IMR-90 (cell line): Measurements from ENCODE around the gene HLA-B. TPM values are rescaled to one million over a fixed set of nuclear protein-coding genes. Genes with fewer than 3 reads are reported as not detected.

Source experiments
- ATAC-seq: fragments of 200-7000 bp; cut with Tn5 transposase; 2 replicates; pipeline ENCODE4 v1.9.1; 2020; ENCODE audit warnings: low read depth, mild to moderate bottlenecking, moderate library complexity
- BruUV-seq: library from RNA; stranded (reverse); fragments of 400-500 nt; replicated peaks from 2 replicates; lab custom pipeline; 2021; lab: Mats Ljungman, UMichigan
- CTCF ChIA-PET: fragments of 300-600 bp; formaldehyde crosslinking; extraction: SDS; loops from one replicate; lab custom pipeline; 2021; ENCODE audit warnings: antibody characterized with exemption; lab: Yijun Ruan, JAX
- POLR2A ChIA-PET: fragments of 300-600 bp; sonication (Branson Sonifier 250); formaldehyde crosslinking; loops from one replicate; lab custom pipeline; 2022; ENCODE audit warnings: antibody characterized with exemption; ENCODE audit not compliant: unreplicated experiment; lab: Charles Lee
- DNase-seq: peaks from one replicate; pipeline ENCODE4 v3.0.0; 2013
- H2AFZ ChIP-seq: replicated peaks from 2 replicates; pipeline ENCODE3; 2013; ENCODE audit warnings: low read length, mild to moderate bottlenecking; ENCODE audit not compliant: poor library complexity
- H2AK5ac ChIP-seq: 2 replicates; pipeline ENCODE4 v1.6.1; 2013; ENCODE audit warnings: low read depth, low read length, inconsistent platforms
- H2AK9ac ChIP-seq: replicated peaks from 2 replicates; pipeline ENCODE3; 2013; ENCODE audit warnings: mild to moderate bottlenecking, low read depth, low read length, moderate library complexity; ENCODE audit not compliant: poor library complexity
- H2BK120ac ChIP-seq: 2 replicates; pipeline ENCODE4 v1.6.1; 2013; ENCODE audit warnings: low read depth, low read length, inconsistent platforms
- H2BK15ac ChIP-seq: 3 replicates; pipeline ENCODE4 v1.6.1; 2013; ENCODE audit warnings: low read depth, low read length, inconsistent platforms
- H2BK20ac ChIP-seq: 2 replicates; pipeline ENCODE4 v1.6.1; 2013; ENCODE audit warnings: low read depth, mild to moderate bottlenecking, inconsistent platforms, low read length, moderate library complexity
- H2BK5ac ChIP-seq: 2 replicates; pipeline ENCODE4 v1.6.1; 2013; ENCODE audit warnings: mild to moderate bottlenecking, low read depth, low read length, inconsistent platforms; ENCODE audit not compliant: poor library complexity, severe bottlenecking
- H3K14ac ChIP-seq: replicated peaks from 2 replicates; pipeline ENCODE4 v1.6.1; 2013; ENCODE audit warnings: low read depth, low read length, inconsistent platforms
- H3K18ac ChIP-seq: 2 replicates; pipeline ENCODE4 v1.6.1; 2013; ENCODE audit warnings: low read depth, low read length, control low read depth
- H3K23ac ChIP-seq: 2 replicates; pipeline ENCODE4 v1.6.1; 2013; ENCODE audit warnings: low read depth, low read length, inconsistent platforms
- H3K27ac ChIP-seq: 2 replicates; pipeline ENCODE4 v1.5.1; 2013; ENCODE audit warnings: mild to moderate bottlenecking, control low read depth, low read length; ENCODE audit not compliant: insufficient read depth
- H3K27me3 ChIP-seq: 2 replicates; pipeline ENCODE4 v1.6.1; 2013; ENCODE audit warnings: low read length; ENCODE audit not compliant: control insufficient read depth, insufficient read depth
- H3K36me3 ChIP-seq: 2 replicates; pipeline ENCODE4 v1.6.1; 2013; ENCODE audit warnings: low read length, mixed read lengths; ENCODE audit not compliant: control insufficient read depth, insufficient read depth
- H3K4ac ChIP-seq: 2 replicates; pipeline ENCODE4 v1.6.1; 2013; ENCODE audit warnings: low read depth, low read length, inconsistent platforms
- H3K4me1 ChIP-seq: 2 replicates; pipeline ENCODE4 v1.6.1; 2013; ENCODE audit warnings: low read length, mixed read lengths; ENCODE audit not compliant: control insufficient read depth, insufficient read depth
- H3K4me2 ChIP-seq: 2 replicates; pipeline ENCODE4 v1.6.1; 2013; ENCODE audit warnings: low read depth, mild to moderate bottlenecking, control low read depth, low read length, moderate library complexity
- H3K4me3 ChIP-seq: 2 replicates; pipeline ENCODE4 v1.5.1; 2013; ENCODE audit warnings: low read depth, mild to moderate bottlenecking, control low read depth, low read length, moderate library complexity; ENCODE audit not compliant: insufficient read depth
- H3K56ac ChIP-seq: 2 replicates; pipeline ENCODE4 v1.6.1; 2013; ENCODE audit warnings: low read length, inconsistent platforms; ENCODE audit not compliant: insufficient read depth; ENCODE audit errors: extremely low read depth
- H3K79me1 ChIP-seq, 2 experiments: 2 replicates each; pipeline ENCODE4 v1.6.1; 2013; ENCODE audit warnings: low read length in 2 of 2, inconsistent platforms in 1 of 2, low read depth in 1 of 2
- H3K9ac ChIP-seq: 2 replicates; pipeline ENCODE4 v1.6.1; 2013; ENCODE audit warnings: low read depth, low read length, control low read depth
- H3K9me1 ChIP-seq: 2 replicates; pipeline ENCODE4 v1.6.1; 2013; ENCODE audit warnings: low read length, inconsistent platforms; ENCODE audit not compliant: insufficient read depth
- H3K9me3 ChIP-seq: 2 replicates; pipeline ENCODE4 v1.6.1; 2013; ENCODE audit warnings: low read length; ENCODE audit not compliant: control insufficient read depth, insufficient read depth
- H4K20me1 ChIP-seq: 2 replicates; pipeline ENCODE4 v1.6.1; 2013; ENCODE audit warnings: low read length, inconsistent platforms; ENCODE audit not compliant: insufficient read depth
- H4K5ac ChIP-seq: 2 replicates; pipeline ENCODE4 v1.6.1; 2013; ENCODE audit warnings: mild to moderate bottlenecking, low read depth, low read length, control low read depth
- H4K8ac ChIP-seq, 2 experiments: 2 replicates each; pipeline ENCODE4 v1.6.1; 2013; ENCODE audit warnings: low read depth in 2 of 2, low read length in 2 of 2, control low read depth in 1 of 2, inconsistent platforms in 1 of 2
- H4K91ac ChIP-seq: 2 replicates; pipeline ENCODE4 v1.6.1; 2013; ENCODE audit warnings: low read depth, low read length, inconsistent platforms; ENCODE audit not compliant: insufficient read depth
- BHLHE40 ChIP-seq: fragments of 150-350 bp; IDR thresholded peaks from 2 replicates; pipeline ENCODE4 v1.6.1; 2016; ENCODE audit warnings: mild to moderate bottlenecking, low read depth, low read length
- CEBPB ChIP-seq: IDR thresholded peaks from 2 replicates; pipeline ENCODE4 v1.6.1; 2012; ENCODE audit warnings: low read depth, low read length, improper control_type of control experiment
- CHD1 ChIP-seq: IDR thresholded peaks from 2 replicates; pipeline ENCODE4 v1.6.1; 2012; ENCODE audit warnings: low read depth, low read length, improper control_type of control experiment
- CTCF ChIP-seq: conservative IDR thresholded peaks from 2 replicates; pipeline ENCODE4 v1.5.1; 2012; ENCODE audit warnings: mild to moderate bottlenecking, low read depth, low read length, improper control_type of control experiment
- ELK1 ChIP-seq: fragments of 150-350 bp; IDR thresholded peaks from 2 replicates; pipeline ENCODE4 v1.6.1; 2016; ENCODE audit warnings: low read depth, mild to moderate bottlenecking, low read length, moderate library complexity, borderline replicate concordance
- FOS ChIP-seq: fragments of 150-350 bp; IDR thresholded peaks from 2 replicates; pipeline ENCODE4 v1.6.1; 2016; ENCODE audit warnings: low read depth, low read length
- MAFK ChIP-seq: IDR thresholded peaks from 2 replicates; pipeline ENCODE4 v1.6.1; 2012; ENCODE audit warnings: low read depth, low read length, improper control_type of control experiment
- MAZ ChIP-seq: IDR thresholded peaks from 2 replicates; pipeline ENCODE4 v1.6.1; 2012; ENCODE audit warnings: low read depth, mild to moderate bottlenecking, low read length, improper control_type of control experiment, moderate library complexity, borderline replicate concordance
- MXI1 ChIP-seq: IDR thresholded peaks from 2 replicates; pipeline ENCODE4 v1.6.1; 2012; ENCODE audit warnings: low read depth, mild to moderate bottlenecking, low read length, moderate library complexity, borderline replicate concordance
- NFE2L2 ChIP-seq: fragments of 150-350 bp; IDR thresholded peaks from 2 replicates; pipeline ENCODE4 v1.6.1; 2016; ENCODE audit warnings: low read depth, mild to moderate bottlenecking, low read length
- POLR2A ChIP-seq: IDR thresholded peaks from 2 replicates; pipeline ENCODE4 v1.6.1; 2012; ENCODE audit warnings: mild to moderate bottlenecking, low read depth, low read length
- RAD21 ChIP-seq: IDR thresholded peaks from 2 replicates; pipeline ENCODE4 v1.6.1; 2012; ENCODE audit warnings: low read length, improper control_type of control experiment
- RCOR1 ChIP-seq: IDR thresholded peaks from 2 replicates; pipeline ENCODE4 v1.6.1; 2012; ENCODE audit warnings: mild to moderate bottlenecking, low read length, improper control_type of control experiment; ENCODE audit not compliant: insufficient replicate concordance
- RFX5 ChIP-seq: IDR thresholded peaks from 2 replicates; pipeline ENCODE4 v1.8.0; 2012; ENCODE audit warnings: low read depth, mild to moderate bottlenecking, low read length, moderate library complexity
- SMC3 ChIP-seq: fragments of 150-350 bp; IDR thresholded peaks from 2 replicates; pipeline ENCODE4 v1.6.1; 2016; ENCODE audit warnings: low read depth, mild to moderate bottlenecking, antibody characterized with exemption, low read length, moderate library complexity
- USF2 ChIP-seq: fragments of 150-350 bp; IDR thresholded peaks from 2 replicates; pipeline ENCODE4 v1.6.1; 2017; ENCODE audit warnings: mild to moderate bottlenecking, antibody characterized with exemption, low read length, low read depth
- WGBS, 2 experiments: methylation state at CpG; one replicate each; pipeline versions ENCODE4 v1.1.5 to v1.1.7; 2013; ENCODE audit warnings: missing lambda C conversion rate in 2 of 2; ENCODE audit not compliant: insufficient read length in 1 of 2; ENCODE audit errors: extremely low coverage in 2 of 2; 5-methylcytosine and 5-hydroxymethylcytosine counted together
- dilution Hi-C: fragments of 300-500 bp; cut with HindIII; formaldehyde crosslinking; loops from one replicate; pipeline ENCODE4 v1.14.3; 2018; ENCODE audit warnings: low sequenced_read_pairs; ENCODE audit not compliant: unreplicated experiment
- in situ Hi-C: fragments of 300-500 bp; cut with MboI; formaldehyde crosslinking; loops from 3 replicates; pipeline ENCODE4 v1.14.3; 2019; ENCODE audit warnings: low sequenced_read_pairs, inconsistent platforms, mixed read lengths
- intact Hi-C: fragments of 100-400 bp; cut with micrococcal nuclease; formaldehyde crosslinking; loops from 2 replicates; pipeline ENCODE4 v1.10.0; 2022
- polyA plus RNA-seq, 3 experiments: library from polyadenylated mRNA; depleted of rRNA; stranded (reverse); fragments of >200 nt; gene quantifications; 2 replicates each; pipeline ENCODE4 v1.2.3, GENCODE V29; 2012; ENCODE audit warnings: low replicate concordance in 1 of 3
- total RNA-seq: library from RNA; depleted of rRNA; stranded (reverse); fragments of >200 nt; gene quantifications from 2 replicates; pipeline ENCODE4 v1.2.3, GENCODE V29; 2012

The HLA-B gene
- total and polyA plus RNA-seq, 2 of the 4 experiments (the other 2 are of a cell fraction), result 44.1 to 309 TPM

GRCh38 chr6:31355583-31355948 is 1.4 kb downstream of the HLA-B start:
- peaks cover 21% of the 10 kb centered on the region for H3K27me3 ChIP-seq
- H2BK120ac ChIP-seq, result no peak overlapping the region
- no peak overlapping the region for H3K14ac ChIP-seq
- H3K4ac ChIP-seq, result no peak overlapping the region
- H2AK9ac ChIP-seq, result peak overlapping the region; percentile 78
- H3K18ac ChIP-seq, result no peak overlapping the region
- ATAC-seq (no peak), DNase-seq (no peak)
- H2BK15ac ChIP-seq, result no peak overlapping the region
- WGBS, 2 experiments, result 96% methylated on average over 4 of the region's 5 CpGs; no CpG with 5 or more reads in 1 of the 2 experiments
- BruUV-seq, result no TSS peak
- dilution Hi-C loops, result no loop called here
- H3K79me1 ChIP-seq, result peaks cover 5 to 17% of the 10 kb centered on the region in 2 experiments; a peak in 3 of 4 replicates
- ChIA-PET POLR2A (interaction anchor here (0.6 kb wide), 1 partner anchor 158 kb away, joined by 4 read pairs; no protein-coding TSS in a partner anchor), CTCF (no interaction called here)
- H2AFZ ChIP-seq, result no peak overlapping the region
- H3K9me3 ChIP-seq, result no peaks in the 10 kb centered on the region
- TF ChIP-seq NFE2L2 (no peak), MAZ (no peak), MAFK (no peak), RCOR1 (no peak), USF2 (no peak), CHD1 (no peak), CEBPB (no peak), FOS (no peak), POLR2A (no peak), RAD21 (no peak), MXI1 (no peak), ELK1 (no peak), RFX5 (no peak), BHLHE40 (no peak), SMC3 (no peak), CTCF (no peak)
- intact Hi-C loops, result no loop called here
- peak overlapping the region; percentile 64 for H3K4me3 ChIP-seq
- H3K36me3 ChIP-seq, result peaks cover 13% of the 10 kb centered on the region
- peak overlapping the region; percentile 49; the same call in 1 of the 2 replicates for H3K23ac ChIP-seq
- H2BK20ac ChIP-seq, result no peak overlapping the region
- peaks cover 4% of the 10 kb centered on the region; the same call in 1 of the 2 replicates for H3K4me1 ChIP-seq
- H4K5ac ChIP-seq, result no peak overlapping the region
- no peak overlapping the region for H3K9ac ChIP-seq
- H3K56ac ChIP-seq, result no peak overlapping the region
- no peak overlapping the region for H3K27ac ChIP-seq
- no peak overlapping the region for H4K91ac ChIP-seq
- H2AK5ac ChIP-seq, result no peak overlapping the region
- H4K20me1 ChIP-seq, result peaks cover 7% of the 10 kb centered on the region; the same call in 1 of the 2 replicates
- peak overlapping the region; percentile 76; the same call in 1 of the 2 replicates for H3K4me2 ChIP-seq
- in situ Hi-C loops, result no loop called here
- H3K9me1 ChIP-seq, result peaks cover 11% of the 10 kb centered on the region; the same call in 1 of the 2 replicates
- H2BK5ac ChIP-seq, result no peak overlapping the region
- no peak overlapping the region for H4K8ac ChIP-seq
